Measurements from ENCODE around the gene ZNF280D. TPM values are rescaled to one million over a fixed set of nuclear protein-coding genes. Genes with fewer than 3 reads are reported as not detected.
A peak's percentile ranks its signal among the peaks of the same experiment; 100 is the strongest.

Gene ZNF280D
- total RNA-seq, 1 experiment from 2014 or later, result 48.0 TPM

DNA sequence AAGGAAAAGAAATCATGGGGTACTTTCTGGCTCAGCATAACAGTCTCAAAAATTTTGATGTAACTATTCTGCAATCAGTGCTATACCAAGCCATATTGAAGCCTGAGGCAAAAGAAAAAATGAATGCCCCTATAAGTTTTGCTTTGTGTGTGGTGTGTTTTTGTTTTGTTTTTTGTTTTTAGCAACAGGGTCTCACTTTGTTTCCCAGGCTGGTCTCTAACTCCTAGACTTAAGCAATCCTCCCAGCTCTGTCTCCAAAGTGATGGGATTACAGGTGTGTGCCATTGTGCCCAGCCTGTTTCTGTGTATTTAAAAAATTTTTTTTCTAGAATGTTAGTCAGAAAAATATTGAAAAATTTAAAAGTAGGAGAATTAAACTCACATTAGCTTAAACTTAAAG is 93.2 kb downstream of the ZNF280D start:
- Histone ChIP-seq H3K4me3 (ENCODE audit: low read length) (no peak overlapping the region), H3K4me1 (ENCODE audit: low read length) (peaks cover 19% of the 10 kb centered on the region), H3K4me2 (ENCODE audit: low read depth, low read length, poor library complexity, severe bottlenecking) (no peak overlapping the region), H3K9me3 (ENCODE audit: low read length) (no peaks in the 10 kb centered on the region), H3K9me2 (replicated peaks; ENCODE audit: insufficient read depth, low read length) (no peaks in the 10 kb centered on the region), H4K20me1 (ENCODE audit: insufficient read depth, low read depth, low read length) (no peaks in the 10 kb centered on the region), H3K27ac (ENCODE audit: low read length) (peak overlapping the region; percentile 1; the same call in 1 of the 2 replicates), H3K9ac (ENCODE audit: low read length) (no peak overlapping the region), H3K79me2 (ENCODE audit: low read length) (no peaks in the 10 kb centered on the region), H2AFZ (ENCODE audit: low read length) (no peak overlapping the region), H3K36me3 (ENCODE audit: insufficient read depth, low read length) (no peaks in the 10 kb centered on the region), H3K27me3 (ENCODE audit: low read length) (no peaks in the 10 kb centered on the region)
- DNase-seq, result no peak

- Histone ChIP-seq H3K27me3 (ENCODE audit: low read length) (no peaks in the 10 kb centered on the region), H3K4me2 (ENCODE audit: low read depth, low read length, poor library complexity, severe bottlenecking) (no peak overlapping the region), H4K20me1 (ENCODE audit: insufficient read depth, low read depth, low read length) (no peaks in the 10 kb centered on the region), H3K36me3 (ENCODE audit: insufficient read depth, low read length) (no peaks in the 10 kb centered on the region), H3K9me3 (ENCODE audit: low read length) (no peaks in the 10 kb centered on the region), H3K27ac (ENCODE audit: low read length) (peak overlapping the region; percentile 10; the same call in 1 of the 2 replicates), H3K79me2 (ENCODE audit: low read length) (no peaks in the 10 kb centered on the region), H2AFZ (ENCODE audit: low read length) (no peak overlapping the region), H3K4me3 (ENCODE audit: low read length) (no peak overlapping the region), H3K4me1 (ENCODE audit: low read length) (peaks cover 18% of the 10 kb centered on the region), H3K9me2 (replicated peaks; ENCODE audit: insufficient read depth, low read length) (no peaks in the 10 kb centered on the region), H3K9ac (ENCODE audit: low read length) (no peak overlapping the region)
- DNase-seq, result no peak
Measured at GRCh38 chr15:56639631-56640030, 93.7 kb downstream of the ZNF280D start.

- no peak for DNase-seq
- H3K9ac ChIP-seq (ENCODE audit: low read length), result no peak overlapping the region
- H3K4me2 ChIP-seq (ENCODE audit: low read depth, low read length, poor library complexity, severe bottlenecking), result no peak overlapping the region
- no peaks in the 10 kb centered on the region for H3K79me2 ChIP-seq (ENCODE audit: low read length)
- H2AFZ ChIP-seq (ENCODE audit: low read length), result no peak overlapping the region
- peaks cover 4% of the 10 kb centered on the region; the same call in 1 of the 2 replicates for H3K4me1 ChIP-seq (ENCODE audit: low read length)
- H3K9me3 ChIP-seq (ENCODE audit: low read length), result no peaks in the 10 kb centered on the region
- H3K4me3 ChIP-seq (ENCODE audit: low read length), result no peak overlapping the region
- H3K27me3 ChIP-seq (ENCODE audit: low read length), result no peaks in the 10 kb centered on the region
- H3K36me3 ChIP-seq (ENCODE audit: insufficient read depth, low read length), result peaks cover 4% of the 10 kb centered on the region; the same call in 1 of the 2 replicates
- no peak overlapping the region for H3K27ac ChIP-seq (ENCODE audit: low read length)
- no peaks in the 10 kb centered on the region for H4K20me1 ChIP-seq (ENCODE audit: insufficient read depth, low read depth, low read length)
- H3K9me2 ChIP-seq (replicated peaks; ENCODE audit: insufficient read depth, low read length), result no peaks in the 10 kb centered on the region
Measured at GRCh38 chr15:56631765-56632164, 101.5 kb downstream of the ZNF280D start.

GRCh38 chr15:56628893-56629532 is 104.3 kb downstream of the ZNF280D start:
- H3K27ac ChIP-seq (ENCODE audit: low read length), result no peak overlapping the region
- H3K27me3 ChIP-seq (ENCODE audit: low read length), result no peaks in the 10 kb centered on the region
- no peak for DNase-seq

GRCh38 chr15:56619887-56620286 is 113.4 kb downstream of the ZNF280D start:
- H3K27ac ChIP-seq (ENCODE audit: low read length), result no peak overlapping the region
- peaks cover 17% of the 10 kb centered on the region for H3K4me1 ChIP-seq (ENCODE audit: low read length)
- no peak overlapping the region for H3K4me2 ChIP-seq (ENCODE audit: low read depth, low read length, poor library complexity, severe bottlenecking)
- peak overlapping the region; percentile 53; the same call in 1 of the 2 replicates for H2AFZ ChIP-seq (ENCODE audit: low read length)
- no peaks in the 10 kb centered on the region for H3K36me3 ChIP-seq (ENCODE audit: insufficient read depth, low read length)
- no peak overlapping the region for H3K9ac ChIP-seq (ENCODE audit: low read length)
- H4K20me1 ChIP-seq (ENCODE audit: insufficient read depth, low read depth, low read length), result no peaks in the 10 kb centered on the region
- H3K4me3 ChIP-seq (ENCODE audit: low read length), result no peak overlapping the region
- no peaks in the 10 kb centered on the region for H3K9me2 ChIP-seq (replicated peaks; ENCODE audit: insufficient read depth, low read length)
- H3K27me3 ChIP-seq (ENCODE audit: low read length), result no peaks in the 10 kb centered on the region
- no peak for DNase-seq
- H3K79me2 ChIP-seq (ENCODE audit: low read length), result no peaks in the 10 kb centered on the region
- no peaks in the 10 kb centered on the region for H3K9me3 ChIP-seq (ENCODE audit: low read length)

More at GRCh38 chr15:56628893-56629532, 104.3 kb downstream of the ZNF280D start:
- Histone ChIP-seq H3K36me3 (ENCODE audit: insufficient read depth, low read length) (peaks cover 4% of the 10 kb centered on the region; the same call in 1 of the 2 replicates), H4K20me1 (ENCODE audit: insufficient read depth, low read depth, low read length) (no peaks in the 10 kb centered on the region), H2AFZ (ENCODE audit: low read length) (no peak overlapping the region), H3K9me3 (ENCODE audit: low read length) (no peaks in the 10 kb centered on the region), H3K4me2 (ENCODE audit: low read depth, low read length, poor library complexity, severe bottlenecking) (no peak overlapping the region), H3K9me2 (replicated peaks; ENCODE audit: insufficient read depth, low read length) (no peaks in the 10 kb centered on the region), H3K79me2 (ENCODE audit: low read length) (no peaks in the 10 kb centered on the region), H3K4me1 (ENCODE audit: low read length) (peaks cover 4% of the 10 kb centered on the region; the same call in 1 of the 2 replicates), H3K9ac (ENCODE audit: low read length) (no peak overlapping the region), H3K4me3 (ENCODE audit: low read length) (no peak overlapping the region)

GRCh38 chr15:56617628-56618027 is 115.7 kb downstream of the ZNF280D start:
- H3K79me2 ChIP-seq (ENCODE audit: low read length), result no peaks in the 10 kb centered on the region
- H3K9ac ChIP-seq (ENCODE audit: low read length), result no peak overlapping the region
- no peaks in the 10 kb centered on the region for H3K9me3 ChIP-seq (ENCODE audit: low read length)
- no peak for DNase-seq
- H3K4me1 ChIP-seq (ENCODE audit: low read length), result peaks cover 28% of the 10 kb centered on the region
- no peak overlapping the region for H2AFZ ChIP-seq (ENCODE audit: low read length)
- no peaks in the 10 kb centered on the region for H3K27me3 ChIP-seq (ENCODE audit: low read length)
- H3K9me2 ChIP-seq (replicated peaks; ENCODE audit: insufficient read depth, low read length), result no peaks in the 10 kb centered on the region
- H3K4me2 ChIP-seq (ENCODE audit: low read depth, low read length, poor library complexity, severe bottlenecking), result no peak overlapping the region
- H3K36me3 ChIP-seq (ENCODE audit: insufficient read depth, low read length), result no peaks in the 10 kb centered on the region
- H4K20me1 ChIP-seq (ENCODE audit: insufficient read depth, low read depth, low read length), result no peaks in the 10 kb centered on the region
- H3K27ac ChIP-seq (ENCODE audit: low read length), result no peak overlapping the region
- no peak overlapping the region for H3K4me3 ChIP-seq (ENCODE audit: low read length)

DNA sequence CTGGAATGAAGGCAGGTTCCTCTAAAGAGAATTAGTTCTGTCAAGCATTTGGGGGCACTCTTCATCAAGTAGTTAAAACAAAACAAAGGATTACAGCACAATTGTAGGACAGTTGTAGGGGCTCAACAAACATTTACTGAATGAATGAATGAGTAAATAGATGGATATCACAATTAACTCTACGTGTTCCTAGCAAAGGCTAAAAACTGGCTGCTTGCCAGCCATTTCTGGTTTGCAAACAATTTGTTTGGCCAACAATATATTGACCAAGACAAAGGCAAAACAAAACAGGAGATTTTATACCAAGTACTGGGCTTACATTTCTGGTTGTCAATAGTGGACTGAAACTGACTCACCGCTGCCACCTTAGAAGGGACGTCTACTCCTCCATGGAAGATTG is 116.8 kb downstream of the ZNF280D start:
- Histone ChIP-seq H3K4me3 (ENCODE audit: low read length) (no peak overlapping the region), H3K27me3 (ENCODE audit: low read length) (no peaks in the 10 kb centered on the region), H3K4me2 (ENCODE audit: low read depth, low read length, poor library complexity, severe bottlenecking) (no peak overlapping the region), H3K4me1 (ENCODE audit: low read length) (peaks cover 28% of the 10 kb centered on the region), H3K9ac (ENCODE audit: low read length) (no peak overlapping the region), H3K36me3 (ENCODE audit: insufficient read depth, low read length) (no peaks in the 10 kb centered on the region), H3K9me3 (ENCODE audit: low read length) (no peaks in the 10 kb centered on the region), H4K20me1 (ENCODE audit: insufficient read depth, low read depth, low read length) (no peaks in the 10 kb centered on the region), H3K79me2 (ENCODE audit: low read length) (no peaks in the 10 kb centered on the region), H2AFZ (ENCODE audit: low read length) (no peak overlapping the region), H3K27ac (ENCODE audit: low read length) (peak overlapping the region; percentile 41; the same call in 1 of the 2 replicates), H3K9me2 (replicated peaks; ENCODE audit: insufficient read depth, low read length) (no peaks in the 10 kb centered on the region)
- DNase-seq, result no peak

DNA sequence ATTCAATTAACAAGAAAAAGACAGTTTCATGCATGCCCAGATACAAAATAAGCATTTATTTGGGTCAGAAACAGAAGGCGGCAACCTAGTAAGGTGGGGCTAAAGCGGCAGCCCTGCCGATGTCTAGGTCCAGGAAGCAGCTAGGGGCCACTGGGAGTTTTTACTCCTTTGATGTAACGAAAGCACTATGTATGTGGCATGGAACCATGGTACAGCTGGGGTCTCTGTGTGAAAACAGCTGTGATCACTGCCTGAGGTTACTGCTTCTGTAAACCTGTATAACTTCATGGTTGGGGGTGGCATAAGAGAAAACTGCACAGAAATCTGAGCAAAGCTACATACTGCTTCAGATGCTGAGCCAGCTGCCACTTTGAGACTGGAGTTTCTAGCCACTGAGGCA is 119.5 kb downstream of the ZNF280D start:
- Histone ChIP-seq H3K4me1 (ENCODE audit: low read length) (peaks cover 47% of the 10 kb centered on the region), H3K27ac (ENCODE audit: low read length) (peak overlapping the region; percentile 47), H3K4me2 (ENCODE audit: low read depth, low read length, poor library complexity, severe bottlenecking) (no peak overlapping the region), H4K20me1 (ENCODE audit: insufficient read depth, low read depth, low read length) (no peaks in the 10 kb centered on the region), H2AFZ (ENCODE audit: low read length) (peak overlapping the region; percentile 44; the same call in 1 of the 2 replicates), H3K36me3 (ENCODE audit: insufficient read depth, low read length) (no peaks in the 10 kb centered on the region), H3K9ac (ENCODE audit: low read length) (no peak overlapping the region), H3K9me2 (replicated peaks; ENCODE audit: insufficient read depth, low read length) (no peaks in the 10 kb centered on the region), H3K9me3 (ENCODE audit: low read length) (no peaks in the 10 kb centered on the region), H3K27me3 (ENCODE audit: low read length) (no peaks in the 10 kb centered on the region), H3K4me3 (ENCODE audit: low read length) (no peak overlapping the region), H3K79me2 (ENCODE audit: low read length) (no peaks in the 10 kb centered on the region)
- no peak for DNase-seq

Data from Karpas-422 (cell line).